Liver (tissue), 9 donors: ENCODE data around the gene ATAD3A. TPM values are rescaled to one million over a fixed set of nuclear protein-coding genes. Genes with fewer than 3 reads are reported as not detected.
"Not testable (repeated sequence)": the region's sequence is repeated elsewhere in the genome, so short reads cannot be mapped to it uniquely, and the experiment has no call there.

Source experiments
- DNase-seq: peaks from one replicate; pipeline ENCODE4 v3.0.0-alpha.2; 2017; ENCODE audit warnings: low spot score
- H3K27ac ChIP-seq, 2 donors: one replicate each; pipeline ENCODE4 v1.7.0; 2013; ENCODE audit warnings: inconsistent platforms in 2 of 2, low read length in 2 of 2, control low read depth in 1 of 2, low read depth in 1 of 2, mild to moderate bottlenecking in 1 of 2
- H3K27me3 ChIP-seq, 4 donors: one replicate each; pipeline versions ENCODE4 v1.6.1 to v1.7.0; 2013; ENCODE audit warnings: low read length in 3 of 4, inconsistent platforms in 1 of 4, mild to moderate bottlenecking in 1 of 4, moderate library complexity in 1 of 4; ENCODE audit not compliant: control insufficient read depth in 4 of 4, insufficient read depth in 4 of 4
- H3K36me3 ChIP-seq, 4 donors: one replicate each; pipeline versions ENCODE4 v1.6.1 to v1.7.0; 2013; ENCODE audit warnings: low read length in 3 of 4, mild to moderate bottlenecking in 3 of 4, low read depth in 1 of 4, moderate library complexity in 1 of 4; ENCODE audit not compliant: control insufficient read depth in 4 of 4, insufficient read depth in 3 of 4
- H3K4me1 ChIP-seq, 4 donors: one replicate each; pipeline versions ENCODE4 v1.6.1 to v1.7.0; 2013; ENCODE audit warnings: low read length in 3 of 4, mild to moderate bottlenecking in 3 of 4, moderate library complexity in 1 of 4; ENCODE audit not compliant: control insufficient read depth in 4 of 4, insufficient read depth in 4 of 4
- H3K4me3 ChIP-seq, 3 donors: one replicate each; pipeline versions ENCODE4 v1.6.1 to v1.7.0; 2013; ENCODE audit warnings: low read length in 3 of 3, control low read depth in 1 of 3, low read depth in 1 of 3, mild to moderate bottlenecking in 1 of 3
- H3K9ac ChIP-seq, 2 donors: one replicate each; pipeline ENCODE4 v1.7.0; 2013; ENCODE audit warnings: low read length in 2 of 2, mild to moderate bottlenecking in 2 of 2, moderate library complexity in 2 of 2, control low read depth in 1 of 2, low read depth in 1 of 2
- H3K9me3 ChIP-seq, 4 donors: one replicate each; pipeline versions ENCODE4 v1.6.1 to v1.7.0; 2013; ENCODE audit warnings: low read length in 3 of 4; ENCODE audit not compliant: control insufficient read depth in 4 of 4
- ATF3 ChIP-seq: IDR thresholded peaks from 2 replicates; pipeline ENCODE4 v1.6.1; 2016; ENCODE audit warnings: antibody characterized with exemption
- CTCF ChIP-seq: fragments of 150-350 bp; IDR thresholded peaks from 2 replicates; pipeline ENCODE4 v1.5.1; 2017; ENCODE audit warnings: improper control_type of control experiment, low read depth, low read length; ENCODE audit not compliant: missing input control
- EGR1 ChIP-seq, 2 donors: IDR thresholded peaks; 2 replicates each; pipeline ENCODE4 v1.6.1; 2016 to 2018; ENCODE audit warnings: antibody characterized with exemption in 2 of 2, low read depth in 2 of 2
- FOXA2 ChIP-seq: IDR thresholded peaks from 2 replicates; pipeline ENCODE4 v1.6.1; 2016; ENCODE audit warnings: antibody characterized with exemption
- GABPA ChIP-seq, 2 donors: IDR thresholded peaks in 1 of 2; conservative IDR thresholded peaks in 1 of 2; 2 replicates each; pipeline ENCODE4 v1.6.1; 2016; ENCODE audit warnings: antibody characterized with exemption in 2 of 2, mild to moderate bottlenecking in 1 of 2, moderate library complexity in 1 of 2
- HNF4G ChIP-seq: IDR thresholded peaks from 2 replicates; pipeline ENCODE4 v1.6.1; 2016; ENCODE audit warnings: antibody characterized with exemption
- JUND ChIP-seq, 2 donors: IDR thresholded peaks; 2 replicates each; pipeline ENCODE4 v1.6.1; 2016; ENCODE audit warnings: antibody characterized with exemption in 2 of 2
- NR2F2 ChIP-seq: IDR thresholded peaks from 2 replicates; pipeline ENCODE4 v1.6.1; 2016; ENCODE audit warnings: antibody characterized with exemption
- RAD21 ChIP-seq, 2 donors: IDR thresholded peaks; 2 replicates each; pipeline ENCODE4 v1.6.1; 2016; ENCODE audit warnings: antibody characterized with exemption in 2 of 2, mild to moderate bottlenecking in 2 of 2
- RXRA ChIP-seq, 2 donors: IDR thresholded peaks; 2 replicates each; pipeline ENCODE4 v1.6.1; 2017 to 2018; ENCODE audit warnings: antibody characterized with exemption in 2 of 2, mild to moderate bottlenecking in 1 of 2
- SP1 ChIP-seq: IDR thresholded peaks from 2 replicates; pipeline ENCODE4 v1.6.1; 2018; ENCODE audit warnings: antibody characterized with exemption, mild to moderate bottlenecking
- YY1 ChIP-seq: IDR thresholded peaks from 2 replicates; pipeline ENCODE4 v1.6.1; 2016; ENCODE audit warnings: antibody characterized with exemption, mild to moderate bottlenecking
- WGBS: extraction: QIAGEN DNeasy Blood & Tissue Kit; methylation state at CpG from one replicate; pipeline ENCODE4 v1.1.7; 2013; 5-methylcytosine and 5-hydroxymethylcytosine counted together
- polyA plus RNA-seq, 2 donors: library from polyadenylated mRNA; stranded (reverse) in 1 of 2; unstranded in 1 of 2; fragments of 200-250 nt in 1 of 2; fragments of >200 nt in 1 of 2; fragmentation: Nextera tagmentation in 1 of 2; extraction: Ambion mirVana in 1 of 2; gene quantifications; one replicate each; pipeline versions ENCODE4 v1.2.1 to v1.2.3, GENCODE V29; 2013 to 2015
- total RNA-seq, 2 donors: library from RNA; depleted of rRNA; stranded (reverse); fragments of >200 nt; gene quantifications; one replicate each; pipeline ENCODE4 v1.2.3, GENCODE V29; 2014
- TF ChIP-seq, protein P1 (sequence below): IDR thresholded peaks from 2 replicates; pipeline ENCODE4 v1.6.1; 2016; ENCODE audit warnings: antibody characterized with exemption
- TF ChIP-seq, protein P2 (sequence below): IDR thresholded peaks from 2 replicates; pipeline ENCODE4 v1.6.1; 2016; ENCODE audit warnings: antibody characterized with exemption
- donor health status: healthy.
- donor health status: healthy.
- donor health status: healthy.
- donor health status: healthy.
- donor health status: healthy.

The ATAD3A gene
- total and polyA plus RNA-seq, 4 donors, result 7.2 to 20.0 (median 15.8) TPM

GRCh38 chr1:1483714-1484113, 28.2 kb upstream of the ATAD3A start:
- WGBS, result 97% methylated on average over 16 of the region's 16 CpGs
- no peak overlapping the region for H3K27ac ChIP-seq
- DNase-seq, result no peak
- no peak overlapping the region for H3K4me3 ChIP-seq
- TF ChIP-seq, protein P1, sequence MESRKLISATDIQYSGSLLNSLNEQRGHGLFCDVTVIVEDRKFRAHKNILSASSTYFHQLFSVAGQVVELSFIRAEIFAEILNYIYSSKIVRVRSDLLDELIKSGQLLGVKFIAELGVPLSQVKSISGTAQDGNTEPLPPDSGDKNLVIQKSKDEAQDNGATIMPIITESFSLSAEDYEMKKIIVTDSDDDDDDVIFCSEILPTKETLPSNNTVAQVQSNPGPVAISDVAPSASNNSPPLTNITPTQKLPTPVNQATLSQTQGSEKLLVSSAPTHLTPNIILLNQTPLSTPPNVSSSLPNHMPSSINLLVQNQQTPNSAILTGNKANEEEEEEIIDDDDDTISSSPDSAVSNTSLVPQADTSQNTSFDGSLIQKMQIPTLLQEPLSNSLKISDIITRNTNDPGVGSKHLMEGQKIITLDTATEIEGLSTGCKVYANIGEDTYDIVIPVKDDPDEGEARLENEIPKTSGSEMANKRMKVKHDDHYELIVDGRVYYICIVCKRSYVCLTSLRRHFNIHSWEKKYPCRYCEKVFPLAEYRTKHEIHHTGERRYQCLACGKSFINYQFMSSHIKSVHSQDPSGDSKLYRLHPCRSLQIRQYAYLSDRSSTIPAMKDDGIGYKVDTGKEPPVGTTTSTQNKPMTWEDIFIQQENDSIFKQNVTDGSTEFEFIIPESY, result no peak
- TF ChIP-seq EGR1 (IDR thresholded peaks at IDR 0.05; ENCODE audit: low read depth in 2 of 2), result no peak
- TF ChIP-seq HNF4G, result no peak
- no peak for TF ChIP-seq CTCF
- no peaks in the 10 kb centered on the region for H3K27me3 ChIP-seq
- H3K9ac ChIP-seq, result no peak overlapping the region
- peaks cover 9 to 35% (median 22%) of the 10 kb centered on the region in 4 donors for H3K36me3 ChIP-seq
- no peaks in the 10 kb centered on the region for H3K9me3 ChIP-seq
- peaks cover 3 to 12% (median 5%) of the 10 kb centered on the region in 4 donors for H3K4me1 ChIP-seq

- WGBS, result 97% methylated on average over 42 of the region's 46 CpGs
- not testable (repeated sequence) for DNase-seq, H3K27ac ChIP-seq, H3K27me3 ChIP-seq, H3K9ac ChIP-seq, H3K4me3 ChIP-seq, H3K9me3 ChIP-seq
- peaks cover 9 to 38% (median 22%) of the 10 kb centered on the region in 4 donors for H3K36me3 ChIP-seq
- peaks cover 3 to 12% (median 5%) of the 10 kb centered on the region in 4 donors for H3K4me1 ChIP-seq
Measured at GRCh38 chr1:1484976-1485750, 26.8 kb upstream of the ATAD3A start.

- not testable (repeated sequence) for H3K9ac ChIP-seq, DNase-seq, H3K9me3 ChIP-seq, H3K27me3 ChIP-seq, H3K27ac ChIP-seq, H3K4me3 ChIP-seq
- H3K36me3 ChIP-seq, result peaks cover 12 to 37% (median 22%) of the 10 kb centered on the region in 4 donors
- WGBS, result 97% methylated on average over 31 of the region's 31 CpGs
- H3K4me1 ChIP-seq, result peaks cover 3 to 12% (median 5%) of the 10 kb centered on the region in 4 donors
Measured at GRCh38 chr1:1485755-1486317, 26.1 kb upstream of the ATAD3A start.

DNA sequence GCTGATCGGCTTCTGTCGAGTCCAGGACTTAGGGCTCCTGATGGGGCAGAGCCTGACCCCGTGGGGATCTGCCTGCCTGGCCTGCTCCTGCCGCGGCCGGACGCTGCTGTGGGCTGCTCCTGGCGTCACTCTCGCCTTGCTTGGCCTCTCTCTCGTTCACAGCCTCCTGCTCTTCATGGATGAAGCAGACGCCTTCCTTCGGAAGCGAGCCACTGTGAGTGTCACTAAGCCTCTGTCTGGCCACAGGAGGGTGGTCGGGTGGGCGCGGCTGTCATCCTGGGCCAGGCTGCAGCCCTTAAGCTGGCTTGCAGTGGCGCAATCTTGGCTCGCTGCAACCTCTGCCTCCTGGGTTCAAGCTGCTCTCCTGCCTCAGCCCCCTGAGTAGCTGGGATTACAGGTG, 24.3 kb upstream of the ATAD3A start:
- peaks cover 3 to 12% (median 5%) of the 10 kb centered on the region in 4 donors for H3K4me1 ChIP-seq
- no peaks in the 10 kb centered on the region for H3K9me3 ChIP-seq
- H3K9ac ChIP-seq, result no peak overlapping the region
- H3K27ac ChIP-seq, result no peak overlapping the region
- H3K4me3 ChIP-seq, result no peak overlapping the region
- H3K27me3 ChIP-seq, result no peaks in the 10 kb centered on the region
- DNase-seq, result no peak
- 96% methylated on average over 18 of the region's 18 CpGs for WGBS
- H3K36me3 ChIP-seq, result peaks cover 17 to 45% (median 21%) of the 10 kb centered on the region in 4 donors
- no peak for TF ChIP-seq YY1
- TF ChIP-seq ATF3, result no peak
- no peak for TF ChIP-seq SP1
- TF ChIP-seq FOXA2, result no peak
- TF ChIP-seq HNF4G, result no peak
- TF ChIP-seq CTCF, result no peak
- no peak for TF ChIP-seq RAD21 (IDR thresholded peaks at IDR 0.05)
- no peak for TF ChIP-seq JUND (IDR thresholded peaks at IDR 0.05)
- TF ChIP-seq, protein P2, sequence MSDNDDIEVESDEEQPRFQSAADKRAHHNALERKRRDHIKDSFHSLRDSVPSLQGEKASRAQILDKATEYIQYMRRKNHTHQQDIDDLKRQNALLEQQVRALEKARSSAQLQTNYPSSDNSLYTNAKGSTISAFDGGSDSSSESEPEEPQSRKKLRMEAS, result no peak
- TF ChIP-seq NR2F2, result no peak
- no peak for TF ChIP-seq RXRA (IDR thresholded peaks at IDR 0.05)
- no peak for TF ChIP-seq EGR1 (IDR thresholded peaks at IDR 0.05; ENCODE audit: low read depth in 2 of 2)
- TF ChIP-seq GABPA (IDR thresholded peaks at IDR 0.05 in 1 of 2, conservative IDR thresholded peaks at IDR 0.05 in 1 of 2), result no peak
